Measurements from ENCODE around the gene LPIN1. TPM values are rescaled to one million over a fixed set of nuclear protein-coding genes. Genes with fewer than 3 reads are reported as not detected.

The LPIN1 gene
- total and polyA plus RNA-seq, 2 of the 13 experiments (the other 11 are each of a cell fraction or from before 2014, with no cell fraction given): 9.7 to 19.4 TPM

DNA sequence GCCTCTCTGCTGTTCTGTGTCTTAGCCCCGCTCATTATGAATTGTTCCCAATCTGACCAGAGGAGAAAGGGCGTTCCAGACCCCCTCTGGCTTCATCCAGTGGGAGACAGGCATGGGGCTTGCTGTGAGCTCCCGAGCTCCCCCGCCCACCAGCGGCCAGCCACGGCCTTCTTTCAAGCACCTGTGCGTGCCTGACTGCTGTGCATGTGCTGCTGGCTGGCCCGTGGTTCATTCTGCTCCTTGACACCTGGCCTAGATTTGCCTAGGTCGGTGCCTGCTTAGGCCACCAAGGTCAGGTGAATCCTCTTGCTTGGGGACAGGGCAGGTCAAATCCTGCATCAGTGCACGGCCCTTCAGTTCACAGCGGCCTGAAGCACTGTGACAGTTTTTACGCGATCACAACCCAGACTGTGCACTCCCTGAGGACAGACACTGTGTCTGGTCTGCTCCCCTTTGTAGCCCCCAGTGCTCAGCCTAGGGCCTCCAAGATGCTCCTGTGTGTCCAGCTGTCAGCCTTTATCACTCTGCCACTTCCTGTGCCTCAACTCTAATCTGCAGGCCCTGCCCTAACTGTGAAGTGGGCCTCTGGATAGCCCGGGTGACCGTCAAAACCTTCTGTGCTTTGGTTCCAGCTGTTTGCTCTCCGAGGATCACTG lies 3.6 kb upstream of the LPIN1 start (continued):
- TF ChIP-seq ZNF350 (CRISPR knock-in tag; IDR thresholded peaks at IDR 0.05; ENCODE audit: borderline replicate concordance, low read depth) (no peak; the same call in none of the 2 replicates), ATF7-NPFF (CRISPR knock-in tag; IDR thresholded peaks at IDR 0.05; ENCODE audit: low read depth) (no peak), ZBTB8A (CRISPR knock-in tag; IDR thresholded peaks at IDR 0.05; ENCODE audit: borderline replicate concordance, low read depth) (no peak), ZNF367 (CRISPR knock-in tag; IDR thresholded peaks at IDR 0.05; ENCODE audit: borderline replicate concordance) (no peak), JARID2 (CRISPR knock-in tag; IDR thresholded peaks at IDR 0.05; ENCODE audit: insufficient replicate concordance) (no peak), PPARG (CRISPR knock-in tag; conservative IDR thresholded peaks at IDR 0.05) (peak; percentile 58; the same call in 1 of the 2 replicates), CENPT (CRISPR knock-in tag; IDR thresholded peaks at IDR 0.05; ENCODE audit: low read depth) (no peak)
- TF ChIP-seq, protein P1, sequence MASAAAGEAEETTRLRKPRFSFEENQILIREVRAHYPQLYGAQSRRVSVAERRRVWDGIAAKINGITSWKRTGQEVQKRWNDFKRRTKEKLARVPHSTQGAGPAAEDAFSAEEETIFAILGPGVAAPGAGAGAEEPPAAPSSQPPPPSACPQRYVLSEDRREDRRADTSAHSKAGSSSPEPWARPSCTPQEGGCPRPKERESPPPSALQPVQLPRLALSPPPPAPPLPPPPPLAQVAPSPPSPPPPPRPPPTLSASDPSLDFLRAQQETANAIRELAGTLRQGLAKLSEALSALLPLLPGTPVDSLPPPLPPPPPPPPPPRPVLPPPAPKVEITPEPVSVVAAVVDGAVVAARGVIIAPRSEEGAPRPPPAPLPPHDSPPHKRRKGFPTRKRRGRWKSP (CRISPR knock-in tag; IDR thresholded peaks at IDR 0.05): no peak
- TF ChIP-seq, protein P2, sequence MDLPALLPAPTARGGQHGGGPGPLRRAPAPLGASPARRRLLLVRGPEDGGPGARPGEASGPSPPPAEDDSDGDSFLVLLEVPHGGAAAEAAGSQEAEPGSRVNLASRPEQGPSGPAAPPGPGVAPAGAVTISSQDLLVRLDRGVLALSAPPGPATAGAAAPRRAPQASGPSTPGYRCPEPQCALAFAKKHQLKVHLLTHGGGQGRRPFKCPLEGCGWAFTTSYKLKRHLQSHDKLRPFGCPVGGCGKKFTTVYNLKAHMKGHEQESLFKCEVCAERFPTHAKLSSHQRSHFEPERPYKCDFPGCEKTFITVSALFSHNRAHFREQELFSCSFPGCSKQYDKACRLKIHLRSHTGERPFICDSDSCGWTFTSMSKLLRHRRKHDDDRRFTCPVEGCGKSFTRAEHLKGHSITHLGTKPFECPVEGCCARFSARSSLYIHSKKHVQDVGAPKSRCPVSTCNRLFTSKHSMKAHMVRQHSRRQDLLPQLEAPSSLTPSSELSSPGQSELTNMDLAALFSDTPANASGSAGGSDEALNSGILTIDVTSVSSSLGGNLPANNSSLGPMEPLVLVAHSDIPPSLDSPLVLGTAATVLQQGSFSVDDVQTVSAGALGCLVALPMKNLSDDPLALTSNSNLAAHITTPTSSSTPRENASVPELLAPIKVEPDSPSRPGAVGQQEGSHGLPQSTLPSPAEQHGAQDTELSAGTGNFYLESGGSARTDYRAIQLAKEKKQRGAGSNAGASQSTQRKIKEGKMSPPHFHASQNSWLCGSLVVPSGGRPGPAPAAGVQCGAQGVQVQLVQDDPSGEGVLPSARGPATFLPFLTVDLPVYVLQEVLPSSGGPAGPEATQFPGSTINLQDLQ (CRISPR knock-in tag; IDR thresholded peaks at IDR 0.05): no peak
- TF ChIP-seq, protein P3, sequence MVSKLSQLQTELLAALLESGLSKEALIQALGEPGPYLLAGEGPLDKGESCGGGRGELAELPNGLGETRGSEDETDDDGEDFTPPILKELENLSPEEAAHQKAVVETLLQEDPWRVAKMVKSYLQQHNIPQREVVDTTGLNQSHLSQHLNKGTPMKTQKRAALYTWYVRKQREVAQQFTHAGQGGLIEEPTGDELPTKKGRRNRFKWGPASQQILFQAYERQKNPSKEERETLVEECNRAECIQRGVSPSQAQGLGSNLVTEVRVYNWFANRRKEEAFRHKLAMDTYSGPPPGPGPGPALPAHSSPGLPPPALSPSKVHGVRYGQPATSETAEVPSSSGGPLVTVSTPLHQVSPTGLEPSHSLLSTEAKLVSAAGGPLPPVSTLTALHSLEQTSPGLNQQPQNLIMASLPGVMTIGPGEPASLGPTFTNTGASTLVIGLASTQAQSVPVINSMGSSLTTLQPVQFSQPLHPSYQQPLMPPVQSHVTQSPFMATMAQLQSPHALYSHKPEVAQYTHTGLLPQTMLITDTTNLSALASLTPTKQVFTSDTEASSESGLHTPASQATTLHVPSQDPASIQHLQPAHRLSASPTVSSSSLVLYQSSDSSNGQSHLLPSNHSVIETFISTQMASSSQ (IDR thresholded peaks at IDR 0.05; ENCODE audit: low read depth): no peak
- TF ChIP-seq, protein P3 (CRISPR knock-in tag; IDR thresholded peaks at IDR 0.05; ENCODE audit: borderline replicate concordance): no peak
- TF ChIP-seq, protein P4, sequence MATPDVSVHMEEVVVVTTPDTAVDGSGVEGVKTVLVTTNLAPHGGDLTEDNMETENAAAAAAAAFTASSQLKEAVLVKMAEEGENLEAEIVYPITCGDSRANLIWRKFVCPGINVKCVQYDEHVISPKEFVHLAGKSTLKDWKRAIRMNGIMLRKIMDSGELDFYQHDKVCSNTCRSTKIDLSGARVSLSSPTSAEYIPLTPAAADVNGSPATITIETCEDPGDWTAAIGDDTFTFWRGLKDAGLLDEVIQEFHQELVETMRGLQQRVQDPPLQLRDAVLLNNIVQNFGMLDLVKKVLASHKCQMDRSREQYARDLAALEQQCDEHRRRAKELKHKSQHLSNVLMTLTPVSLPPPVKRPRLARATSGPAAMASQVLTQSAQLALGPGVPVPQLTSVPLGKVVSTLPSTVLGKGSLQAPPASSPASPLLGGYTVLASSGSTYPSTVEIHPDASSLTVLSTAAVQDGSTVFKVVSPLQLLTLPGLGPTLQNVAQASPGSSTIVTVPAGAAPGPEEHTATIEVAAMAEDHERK (CRISPR knock-in tag; IDR thresholded peaks at IDR 0.05; ENCODE audit: low read depth): no peak
- TF ChIP-seq, protein P5, sequence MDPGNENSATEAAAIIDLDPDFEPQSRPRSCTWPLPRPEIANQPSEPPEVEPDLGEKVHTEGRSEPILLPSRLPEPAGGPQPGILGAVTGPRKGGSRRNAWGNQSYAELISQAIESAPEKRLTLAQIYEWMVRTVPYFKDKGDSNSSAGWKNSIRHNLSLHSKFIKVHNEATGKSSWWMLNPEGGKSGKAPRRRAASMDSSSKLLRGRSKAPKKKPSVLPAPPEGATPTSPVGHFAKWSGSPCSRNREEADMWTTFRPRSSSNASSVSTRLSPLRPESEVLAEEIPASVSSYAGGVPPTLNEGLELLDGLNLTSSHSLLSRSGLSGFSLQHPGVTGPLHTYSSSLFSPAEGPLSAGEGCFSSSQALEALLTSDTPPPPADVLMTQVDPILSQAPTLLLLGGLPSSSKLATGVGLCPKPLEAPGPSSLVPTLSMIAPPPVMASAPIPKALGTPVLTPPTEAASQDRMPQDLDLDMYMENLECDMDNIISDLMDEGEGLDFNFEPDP (CRISPR knock-in tag; conservative IDR thresholded peaks at IDR 0.05): no peak
